K562 (cell line): ENCODE data around the gene MAGI2.

Experiments
- CAMTA2 ChIP-seq: fragments of 250-450 bp; sonication (Bioruptor Pico); conservative IDR thresholded peaks from 2 replicates; pipeline ENCODE4 v1.5.1; 2022
- CEBPB ChIP-seq: fragments of 450-650 bp; IDR thresholded peaks from 2 replicates; pipeline ENCODE4 v1.6.1; 2016; ENCODE audit warnings: missing genetic modification characterization, missing compliant biosample characterization
- CHD2 ChIP-seq: IDR thresholded peaks from 2 replicates; pipeline ENCODE4 v1.6.1; 2011; ENCODE audit warnings: low read depth, low read length
- KLF6 ChIP-seq: fragments of 250-450 bp; sonication (Bioruptor Pico); IDR thresholded peaks from 2 replicates; pipeline ENCODE4 v1.4.0; 2020; ENCODE audit warnings: mild to moderate bottlenecking, moderate library complexity, borderline replicate concordance
- MAZ ChIP-seq, 2 experiments: fragments of 450-650 bp in 1 of 2; sonication (generic) in 1 of 2; formaldehyde crosslinking; IDR thresholded peaks in 1 of 2; conservative IDR thresholded peaks in 1 of 2; 2 replicates each; pipeline versions ENCODE4 v1.4.0 to v1.5.0; 2020; ENCODE audit warnings: mild to moderate bottlenecking in 1 of 2, missing genetic modification reagents in 1 of 2
- PHB2 ChIP-seq: fragments of 450-650 bp; IDR thresholded peaks from 2 replicates; pipeline ENCODE4 v1.6.1; 2017; ENCODE audit warnings: low read depth
- POLR2A ChIP-seq: fragments of 450-650 bp; conservative IDR thresholded peaks from 2 replicates; pipeline ENCODE4 v1.6.1; 2016
- TF ChIP-seq, protein P1 (sequence below), 2 experiments: fragments of 450-650 bp; conservative IDR thresholded peaks; 2 replicates each; pipeline ENCODE4 v1.6.1; 2017; ENCODE audit warnings: mild to moderate bottlenecking in 2 of 2, moderate library complexity in 2 of 2
- TF ChIP-seq, protein P2 (sequence below), 3 experiments: IDR thresholded peaks in 2 of 3; conservative IDR thresholded peaks in 1 of 3; 2 replicates each; pipeline ENCODE4 v1.5.1; 2011 to 2012; ENCODE audit warnings: low read length in 3 of 3, mild to moderate bottlenecking in 3 of 3, control low read depth in 2 of 3, improper control_type of control experiment in 1 of 3, inconsistent platforms in 1 of 3, low read depth in 1 of 3, mixed read lengths in 1 of 3, moderate library complexity in 1 of 3; ENCODE audit not compliant: insufficient read depth in 2 of 3
- TF ChIP-seq, protein P3 (sequence below): sonication (generic); formaldehyde crosslinking; IDR thresholded peaks from 2 replicates; pipeline ENCODE4 v1.5.0; 2020; ENCODE audit warnings: missing genetic modification reagents
- TF ChIP-seq, protein P4 (sequence below): sonication (generic); formaldehyde crosslinking; IDR thresholded peaks from 2 replicates; pipeline ENCODE4 v1.9.0; 2022; ENCODE audit warnings: mild to moderate bottlenecking, missing genetic modification reagents
- TF ChIP-seq, protein P5 (sequence below), 2 experiments: IDR thresholded peaks; 2 replicates each; pipeline ENCODE4 v1.6.1; 2012; ENCODE audit warnings: improper control_type of control experiment in 2 of 2, low read depth in 2 of 2, low read length in 2 of 2, borderline replicate concordance in 1 of 2
- TF ChIP-seq, protein P6 (sequence below): sonication (generic); formaldehyde crosslinking; IDR thresholded peaks from 2 replicates; pipeline ENCODE4 v1.8.1; 2022; ENCODE audit warnings: missing genetic modification reagents

DNA sequence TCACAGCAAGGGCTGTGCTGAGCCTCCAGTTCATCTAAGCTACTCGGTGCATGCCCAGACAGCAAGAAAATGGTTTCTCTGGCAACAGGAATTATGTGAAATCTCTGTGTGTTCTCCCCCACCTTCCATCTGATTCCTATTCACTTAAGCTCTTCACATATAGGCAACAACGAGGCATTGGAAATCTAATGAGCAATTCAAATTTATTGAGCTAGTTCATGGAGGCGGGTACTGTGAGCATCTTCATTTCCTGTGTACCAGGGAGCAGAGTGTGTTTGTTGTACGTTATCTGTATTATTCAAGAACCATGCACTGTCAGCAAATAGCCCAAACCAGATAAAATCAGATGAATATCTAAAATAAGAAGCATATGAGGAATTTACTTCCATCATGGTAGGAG is 739.1 kb downstream of the MAGI2 start:
- no peak for TF ChIP-seq PHB2
- TF ChIP-seq CEBPB: no peak
- TF ChIP-seq KLF6 (CRISPR knock-in tag): no peak
- TF ChIP-seq, protein P1, sequence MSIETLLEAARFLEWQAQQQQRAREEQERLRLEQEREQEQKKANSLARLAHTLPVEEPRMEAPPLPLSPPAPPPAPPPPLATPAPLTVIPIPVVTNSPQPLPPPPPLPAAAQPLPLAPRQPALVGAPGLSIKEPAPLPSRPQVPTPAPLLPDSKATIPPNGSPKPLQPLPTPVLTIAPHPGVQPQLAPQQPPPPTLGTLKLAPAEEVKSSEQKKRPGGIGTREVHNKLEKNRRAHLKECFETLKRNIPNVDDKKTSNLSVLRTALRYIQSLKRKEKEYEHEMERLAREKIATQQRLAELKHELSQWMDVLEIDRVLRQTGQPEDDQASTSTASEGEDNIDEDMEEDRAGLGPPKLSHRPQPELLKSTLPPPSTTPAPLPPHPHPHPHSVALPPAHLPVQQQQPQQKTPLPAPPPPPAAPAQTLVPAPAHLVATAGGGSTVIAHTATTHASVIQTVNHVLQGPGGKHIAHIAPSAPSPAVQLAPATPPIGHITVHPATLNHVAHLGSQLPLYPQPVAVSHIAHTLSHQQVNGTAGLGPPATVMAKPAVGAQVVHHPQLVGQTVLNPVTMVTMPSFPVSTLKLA (conservative IDR thresholded peaks at IDR 0.05): no peak
- TF ChIP-seq, protein P2, sequence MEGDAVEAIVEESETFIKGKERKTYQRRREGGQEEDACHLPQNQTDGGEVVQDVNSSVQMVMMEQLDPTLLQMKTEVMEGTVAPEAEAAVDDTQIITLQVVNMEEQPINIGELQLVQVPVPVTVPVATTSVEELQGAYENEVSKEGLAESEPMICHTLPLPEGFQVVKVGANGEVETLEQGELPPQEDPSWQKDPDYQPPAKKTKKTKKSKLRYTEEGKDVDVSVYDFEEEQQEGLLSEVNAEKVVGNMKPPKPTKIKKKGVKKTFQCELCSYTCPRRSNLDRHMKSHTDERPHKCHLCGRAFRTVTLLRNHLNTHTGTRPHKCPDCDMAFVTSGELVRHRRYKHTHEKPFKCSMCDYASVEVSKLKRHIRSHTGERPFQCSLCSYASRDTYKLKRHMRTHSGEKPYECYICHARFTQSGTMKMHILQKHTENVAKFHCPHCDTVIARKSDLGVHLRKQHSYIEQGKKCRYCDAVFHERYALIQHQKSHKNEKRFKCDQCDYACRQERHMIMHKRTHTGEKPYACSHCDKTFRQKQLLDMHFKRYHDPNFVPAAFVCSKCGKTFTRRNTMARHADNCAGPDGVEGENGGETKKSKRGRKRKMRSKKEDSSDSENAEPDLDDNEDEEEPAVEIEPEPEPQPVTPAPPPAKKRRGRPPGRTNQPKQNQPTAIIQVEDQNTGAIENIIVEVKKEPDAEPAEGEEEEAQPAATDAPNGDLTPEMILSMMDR (IDR thresholded peaks at IDR 0.05 in 2 of 3, conservative IDR thresholded peaks at IDR 0.05 in 1 of 3; ENCODE audit: insufficient read depth in 2 of 3, low read depth in 1 of 3, low read length in 3 of 3): no peak
- TF ChIP-seq CHD2: no peak
- TF ChIP-seq, protein P3, sequence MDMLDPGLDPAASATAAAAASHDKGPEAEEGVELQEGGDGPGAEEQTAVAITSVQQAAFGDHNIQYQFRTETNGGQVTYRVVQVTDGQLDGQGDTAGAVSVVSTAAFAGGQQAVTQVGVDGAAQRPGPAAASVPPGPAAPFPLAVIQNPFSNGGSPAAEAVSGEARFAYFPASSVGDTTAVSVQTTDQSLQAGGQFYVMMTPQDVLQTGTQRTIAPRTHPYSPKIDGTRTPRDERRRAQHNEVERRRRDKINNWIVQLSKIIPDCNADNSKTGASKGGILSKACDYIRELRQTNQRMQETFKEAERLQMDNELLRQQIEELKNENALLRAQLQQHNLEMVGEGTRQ (CRISPR knock-in tag): no peak
- TF ChIP-seq, protein P4, sequence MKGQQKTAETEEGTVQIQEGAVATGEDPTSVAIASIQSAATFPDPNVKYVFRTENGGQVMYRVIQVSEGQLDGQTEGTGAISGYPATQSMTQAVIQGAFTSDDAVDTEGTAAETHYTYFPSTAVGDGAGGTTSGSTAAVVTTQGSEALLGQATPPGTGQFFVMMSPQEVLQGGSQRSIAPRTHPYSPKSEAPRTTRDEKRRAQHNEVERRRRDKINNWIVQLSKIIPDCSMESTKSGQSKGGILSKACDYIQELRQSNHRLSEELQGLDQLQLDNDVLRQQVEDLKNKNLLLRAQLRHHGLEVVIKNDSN (CRISPR knock-in tag): no peak
- TF ChIP-seq POLR2A: no peak
- no peak for TF ChIP-seq CAMTA2 (CRISPR knock-in tag)
- TF ChIP-seq MAZ (CRISPR knock-in tag; conservative IDR thresholded peaks at IDR 0.05 in 1 of 2, IDR thresholded peaks at IDR 0.05 in 1 of 2): no peak
- TF ChIP-seq, protein P5, sequence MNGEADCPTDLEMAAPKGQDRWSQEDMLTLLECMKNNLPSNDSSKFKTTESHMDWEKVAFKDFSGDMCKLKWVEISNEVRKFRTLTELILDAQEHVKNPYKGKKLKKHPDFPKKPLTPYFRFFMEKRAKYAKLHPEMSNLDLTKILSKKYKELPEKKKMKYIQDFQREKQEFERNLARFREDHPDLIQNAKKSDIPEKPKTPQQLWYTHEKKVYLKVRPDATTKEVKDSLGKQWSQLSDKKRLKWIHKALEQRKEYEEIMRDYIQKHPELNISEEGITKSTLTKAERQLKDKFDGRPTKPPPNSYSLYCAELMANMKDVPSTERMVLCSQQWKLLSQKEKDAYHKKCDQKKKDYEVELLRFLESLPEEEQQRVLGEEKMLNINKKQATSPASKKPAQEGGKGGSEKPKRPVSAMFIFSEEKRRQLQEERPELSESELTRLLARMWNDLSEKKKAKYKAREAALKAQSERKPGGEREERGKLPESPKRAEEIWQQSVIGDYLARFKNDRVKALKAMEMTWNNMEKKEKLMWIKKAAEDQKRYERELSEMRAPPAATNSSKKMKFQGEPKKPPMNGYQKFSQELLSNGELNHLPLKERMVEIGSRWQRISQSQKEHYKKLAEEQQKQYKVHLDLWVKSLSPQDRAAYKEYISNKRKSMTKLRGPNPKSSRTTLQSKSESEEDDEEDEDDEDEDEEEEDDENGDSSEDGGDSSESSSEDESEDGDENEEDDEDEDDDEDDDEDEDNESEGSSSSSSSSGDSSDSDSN (IDR thresholded peaks at IDR 0.05; ENCODE audit: borderline replicate concordance in 1 of 2, low read depth in 2 of 2, low read length in 2 of 2): no peak
- TF ChIP-seq, protein P6, sequence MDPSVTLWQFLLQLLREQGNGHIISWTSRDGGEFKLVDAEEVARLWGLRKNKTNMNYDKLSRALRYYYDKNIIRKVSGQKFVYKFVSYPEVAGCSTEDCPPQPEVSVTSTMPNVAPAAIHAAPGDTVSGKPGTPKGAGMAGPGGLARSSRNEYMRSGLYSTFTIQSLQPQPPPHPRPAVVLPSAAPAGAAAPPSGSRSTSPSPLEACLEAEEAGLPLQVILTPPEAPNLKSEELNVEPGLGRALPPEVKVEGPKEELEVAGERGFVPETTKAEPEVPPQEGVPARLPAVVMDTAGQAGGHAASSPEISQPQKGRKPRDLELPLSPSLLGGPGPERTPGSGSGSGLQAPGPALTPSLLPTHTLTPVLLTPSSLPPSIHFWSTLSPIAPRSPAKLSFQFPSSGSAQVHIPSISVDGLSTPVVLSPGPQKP (CRISPR knock-in tag): no peak
